Psoas muscle (tissue), 8 donors: Measurements from ENCODE around the gene TMEM52. TPM values are rescaled to one million over a fixed set of nuclear protein-coding genes. Genes with fewer than 3 reads are reported as not detected.

Source experiments
- ATAC-seq, 4 donors: fragments of 200-7000 bp; cut with Tn5 transposase; one replicate each; pipeline ENCODE4 v1.9.1; 2020; ENCODE audit warnings: moderate library complexity in 3 of 4, mild to moderate bottlenecking in 2 of 4
- DNase-seq, 2 donors: peaks; one replicate each; pipeline ENCODE4 v3.0.0-alpha.2; 2020
- H3K27ac ChIP-seq: fragments of 200-600 bp; one replicate; pipeline ENCODE4 v1.8.0; 2022
- H3K27me3 ChIP-seq, 3 donors: fragments of 200-600 bp in 1 of 3; one replicate each; pipeline versions ENCODE4 v1.6.1 to v1.8.0; 2013 to 2022; ENCODE audit warnings: low read length in 2 of 3, mild to moderate bottlenecking in 2 of 3, moderate library complexity in 1 of 3; ENCODE audit not compliant: insufficient read depth in 3 of 3
- H3K36me3 ChIP-seq, 2 donors: fragments of 200-600 bp in 1 of 2; one replicate each; pipeline versions ENCODE4 v1.6.1 to v1.8.0; 2013 to 2022; ENCODE audit warnings: low read depth in 1 of 2, mild to moderate bottlenecking in 1 of 2, moderate library complexity in 1 of 2; ENCODE audit not compliant: insufficient read depth in 1 of 2
- H3K4me1 ChIP-seq: fragments of 200-600 bp; one replicate; pipeline ENCODE4 v1.8.0; 2022
- H3K4me3 ChIP-seq: fragments of 200-600 bp; one replicate; pipeline ENCODE4 v1.8.0; 2022; ENCODE audit warnings: mild to moderate bottlenecking
- H3K9me3 ChIP-seq: fragments of 200-600 bp; one replicate; pipeline ENCODE4 v1.8.0; 2022
- CTCF ChIP-seq: fragments of 200-600 bp; IDR thresholded peaks from one replicate; pipeline ENCODE4 v1.8.0; 2022; ENCODE audit warnings: antibody characterized with exemption
- WGBS, 3 donors: extraction: QIAGEN DNeasy Blood & Tissue Kit; methylation state at CpG; one replicate each; pipeline versions ENCODE4 v1.1.6 to v1.1.7; 2013; 5-methylcytosine and 5-hydroxymethylcytosine counted together
- intact Hi-C, 2 donors: fragments of 100-400 bp; cut with DNase I; formaldehyde crosslinking; loops; one replicate each; pipeline versions ENCODE4 v1.11.0 to v1.14.2; 2022
- polyA plus RNA-seq, 3 donors: library from polyadenylated mRNA; stranded (reverse); fragments of 200-250 nt; gene quantifications; one replicate each; pipeline ENCODE4 v1.2.3, GENCODE V29; 2013
- total RNA-seq, 4 donors: library from RNA; stranded (reverse); fragmentation: NEBNext Ultra II Directional in 2 of 4; extraction: Animal tissue kit (Norgen Biotek cat#: 25700) in 2 of 4; gene quantifications; one replicate each; pipeline versions ENCODE4 v1.2.1 to v1.2.4, GENCODE V29; 2021 to 2023
- donor health status: healthy with polysubstance abuse.
- donor health status: DM: no; HTN: no; CAD: no; lungs with moderate emphysema.
- donor health status: Bipolar disorder and iron deficiency.
- donor health status: healthy.
- donor health status: DM: yes; HTN: yes; CAD: no.
- donor health status: DM: no; HTN: no; CAD: no.
- donor health status: DM: no; HTN: no; CAD: no.
- donor health status: DM: yes; HTN: yes; CAD: no.

The TMEM52 gene
- total and polyA plus RNA-seq, 7 donors, result 37.2 to 137 (median 58.7) TPM

GRCh38 chr1:1914971-1915692 is 3.9 kb downstream of the TMEM52 start, which contains the start of gene CALML6:
Gene CALML6 (plus strand): TSS chr1:1915260. CDS start chr1:1915281, 21 bp downstream.
- TF ChIP-seq CTCF, result no peak
- H3K27ac ChIP-seq, result peak within 1 kb of the TSS; percentile 85
- peaks cover 40% of the 10 kb centered on the region for H3K4me1 ChIP-seq
- WGBS, 3 donors, result 44 to 63% (median 46%) methylated on average over 15 of the region's 15 CpGs
- no peaks in the 10 kb centered on the region for H3K9me3 ChIP-seq
- ATAC-seq (no peak), DNase-seq (peak; percentile 24 to 65)
- H3K4me3 ChIP-seq, result no peak within 1 kb of the TSS
- intact Hi-C loops, result no loop called here
- H3K36me3 ChIP-seq, result no peaks in the 10 kb centered on the region
- H3K27me3 ChIP-seq, result no peaks in the 10 kb centered on the region

- H3K27ac ChIP-seq, result peak overlapping the region; percentile 85
- H3K9me3 ChIP-seq, result no peaks in the 10 kb centered on the region
- H3K4me3 ChIP-seq, result no peak overlapping the region
- peaks cover 47% of the 10 kb centered on the region for H3K4me1 ChIP-seq
- WGBS, 3 donors, result 26 to 37% (median 29%) methylated on average over 18 to 20 of the region's 20 CpGs
- ATAC-seq (peak in 3 of 4 donors; percentile 3 to 7 (median 6)), DNase-seq (peak; percentile 32 to 68)
- no peaks in the 10 kb centered on the region for H3K36me3 ChIP-seq
- intact Hi-C loops, result no loop called here
- no peaks in the 10 kb centered on the region for H3K27me3 ChIP-seq
- TF ChIP-seq CTCF, result no peak
Observed at GRCh38 chr1:1914101-1914970, 4.7 kb downstream of the TMEM52 start.

- Histone ChIP-seq H3K36me3 (no peaks in the 10 kb centered on the region), H3K4me3 (no peak overlapping the region), H3K27ac (no peak overlapping the region), H3K4me1 (peaks cover 44% of the 10 kb centered on the region), H3K9me3 (no peaks in the 10 kb centered on the region), H3K27me3 (no peaks in the 10 kb centered on the region)
- no peak for TF ChIP-seq CTCF
- no peak for ATAC-seq
- intact Hi-C loops, result no loop called here
- peak; percentile 7 to 49 for DNase-seq
- WGBS, 3 donors, result 89 to 92% (median 90%) methylated on average over 13 of the region's 13 CpGs
Observed at GRCh38 chr1:1911350-1912041, 7.6 kb downstream of the TMEM52 start.

GRCh38 chr1:1910651-1911331 is 8.3 kb downstream of the TMEM52 start:
- TF ChIP-seq CTCF, result no peak
- ATAC-seq, result no peak

More at GRCh38 chr1:1910651-1911331, 8.3 kb downstream of the TMEM52 start:
- intact Hi-C loops, result no loop called here
- Histone ChIP-seq H3K27ac (no peak overlapping the region), H3K4me1 (peaks cover 47% of the 10 kb centered on the region), H3K36me3 (no peaks in the 10 kb centered on the region), H3K4me3 (no peak overlapping the region), H3K27me3 (no peaks in the 10 kb centered on the region), H3K9me3 (no peaks in the 10 kb centered on the region)
- peak; percentile 15 to 51 for DNase-seq
- 90 to 91% (median 91%) methylated on average over 21 to 22 of the region's 22 CpGs for WGBS, 3 donors
